ENCODE measurements around the gene GDPD1.

- TF ChIP-seq POLR2A (IDR thresholded peaks at IDR 0.05; ENCODE audit: low read depth): no peak
- no peak for TF ChIP-seq EP300 (IDR thresholded peaks at IDR 0.05)
- TF ChIP-seq, protein P1, sequence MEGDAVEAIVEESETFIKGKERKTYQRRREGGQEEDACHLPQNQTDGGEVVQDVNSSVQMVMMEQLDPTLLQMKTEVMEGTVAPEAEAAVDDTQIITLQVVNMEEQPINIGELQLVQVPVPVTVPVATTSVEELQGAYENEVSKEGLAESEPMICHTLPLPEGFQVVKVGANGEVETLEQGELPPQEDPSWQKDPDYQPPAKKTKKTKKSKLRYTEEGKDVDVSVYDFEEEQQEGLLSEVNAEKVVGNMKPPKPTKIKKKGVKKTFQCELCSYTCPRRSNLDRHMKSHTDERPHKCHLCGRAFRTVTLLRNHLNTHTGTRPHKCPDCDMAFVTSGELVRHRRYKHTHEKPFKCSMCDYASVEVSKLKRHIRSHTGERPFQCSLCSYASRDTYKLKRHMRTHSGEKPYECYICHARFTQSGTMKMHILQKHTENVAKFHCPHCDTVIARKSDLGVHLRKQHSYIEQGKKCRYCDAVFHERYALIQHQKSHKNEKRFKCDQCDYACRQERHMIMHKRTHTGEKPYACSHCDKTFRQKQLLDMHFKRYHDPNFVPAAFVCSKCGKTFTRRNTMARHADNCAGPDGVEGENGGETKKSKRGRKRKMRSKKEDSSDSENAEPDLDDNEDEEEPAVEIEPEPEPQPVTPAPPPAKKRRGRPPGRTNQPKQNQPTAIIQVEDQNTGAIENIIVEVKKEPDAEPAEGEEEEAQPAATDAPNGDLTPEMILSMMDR (IDR thresholded peaks at IDR 0.05): no peak
- TF ChIP-seq POLR2AphosphoS5 (IDR thresholded peaks at IDR 0.05): no peak
These were observed 79.2 kb downstream of the GDPD1 start for GRCh38 chr17:59299400-59300092.
